ENCODE data around the gene GPR37. TPM values are rescaled to one million over a fixed set of nuclear protein-coding genes. Genes with fewer than 3 reads are reported as not detected.

The GPR37 gene
- total and polyA plus RNA-seq, 10 of the 15 experiments (the other 5 are each of a cell fraction or from before 2014, with no cell fraction given), result 0.02 TPM; not detected in 9

GRCh38 chr7:124765401-124766352, at the start of gene GPR37 (continued):
- TF ChIP-seq, protein P1, sequence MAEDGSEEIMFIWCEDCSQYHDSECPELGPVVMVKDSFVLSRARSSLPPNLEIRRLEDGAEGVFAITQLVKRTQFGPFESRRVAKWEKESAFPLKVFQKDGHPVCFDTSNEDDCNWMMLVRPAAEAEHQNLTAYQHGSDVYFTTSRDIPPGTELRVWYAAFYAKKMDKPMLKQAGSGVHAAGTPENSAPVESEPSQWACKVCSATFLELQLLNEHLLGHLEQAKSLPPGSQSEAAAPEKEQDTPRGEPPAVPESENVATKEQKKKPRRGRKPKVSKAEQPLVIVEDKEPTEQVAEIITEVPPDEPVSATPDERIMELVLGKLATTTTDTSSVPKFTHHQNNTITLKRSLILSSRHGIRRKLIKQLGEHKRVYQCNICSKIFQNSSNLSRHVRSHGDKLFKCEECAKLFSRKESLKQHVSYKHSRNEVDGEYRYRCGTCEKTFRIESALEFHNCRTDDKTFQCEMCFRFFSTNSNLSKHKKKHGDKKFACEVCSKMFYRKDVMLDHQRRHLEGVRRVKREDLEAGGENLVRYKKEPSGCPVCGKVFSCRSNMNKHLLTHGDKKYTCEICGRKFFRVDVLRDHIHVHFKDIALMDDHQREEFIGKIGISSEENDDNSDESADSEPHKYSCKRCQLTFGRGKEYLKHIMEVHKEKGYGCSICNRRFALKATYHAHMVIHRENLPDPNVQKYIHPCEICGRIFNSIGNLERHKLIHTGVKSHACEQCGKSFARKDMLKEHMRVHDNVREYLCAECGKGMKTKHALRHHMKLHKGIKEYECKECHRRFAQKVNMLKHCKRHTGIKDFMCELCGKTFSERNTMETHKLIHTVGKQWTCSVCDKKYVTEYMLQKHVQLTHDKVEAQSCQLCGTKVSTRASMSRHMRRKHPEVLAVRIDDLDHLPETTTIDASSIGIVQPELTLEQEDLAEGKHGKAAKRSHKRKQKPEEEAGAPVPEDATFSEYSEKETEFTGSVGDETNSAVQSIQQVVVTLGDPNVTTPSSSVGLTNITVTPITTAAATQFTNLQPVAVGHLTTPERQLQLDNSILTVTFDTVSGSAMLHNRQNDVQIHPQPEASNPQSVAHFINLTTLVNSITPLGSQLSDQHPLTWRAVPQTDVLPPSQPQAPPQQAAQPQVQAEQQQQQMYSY (CRISPR knock-in tag; IDR thresholded peaks at IDR 0.05), result no peak
- TF ChIP-seq, protein P2, sequence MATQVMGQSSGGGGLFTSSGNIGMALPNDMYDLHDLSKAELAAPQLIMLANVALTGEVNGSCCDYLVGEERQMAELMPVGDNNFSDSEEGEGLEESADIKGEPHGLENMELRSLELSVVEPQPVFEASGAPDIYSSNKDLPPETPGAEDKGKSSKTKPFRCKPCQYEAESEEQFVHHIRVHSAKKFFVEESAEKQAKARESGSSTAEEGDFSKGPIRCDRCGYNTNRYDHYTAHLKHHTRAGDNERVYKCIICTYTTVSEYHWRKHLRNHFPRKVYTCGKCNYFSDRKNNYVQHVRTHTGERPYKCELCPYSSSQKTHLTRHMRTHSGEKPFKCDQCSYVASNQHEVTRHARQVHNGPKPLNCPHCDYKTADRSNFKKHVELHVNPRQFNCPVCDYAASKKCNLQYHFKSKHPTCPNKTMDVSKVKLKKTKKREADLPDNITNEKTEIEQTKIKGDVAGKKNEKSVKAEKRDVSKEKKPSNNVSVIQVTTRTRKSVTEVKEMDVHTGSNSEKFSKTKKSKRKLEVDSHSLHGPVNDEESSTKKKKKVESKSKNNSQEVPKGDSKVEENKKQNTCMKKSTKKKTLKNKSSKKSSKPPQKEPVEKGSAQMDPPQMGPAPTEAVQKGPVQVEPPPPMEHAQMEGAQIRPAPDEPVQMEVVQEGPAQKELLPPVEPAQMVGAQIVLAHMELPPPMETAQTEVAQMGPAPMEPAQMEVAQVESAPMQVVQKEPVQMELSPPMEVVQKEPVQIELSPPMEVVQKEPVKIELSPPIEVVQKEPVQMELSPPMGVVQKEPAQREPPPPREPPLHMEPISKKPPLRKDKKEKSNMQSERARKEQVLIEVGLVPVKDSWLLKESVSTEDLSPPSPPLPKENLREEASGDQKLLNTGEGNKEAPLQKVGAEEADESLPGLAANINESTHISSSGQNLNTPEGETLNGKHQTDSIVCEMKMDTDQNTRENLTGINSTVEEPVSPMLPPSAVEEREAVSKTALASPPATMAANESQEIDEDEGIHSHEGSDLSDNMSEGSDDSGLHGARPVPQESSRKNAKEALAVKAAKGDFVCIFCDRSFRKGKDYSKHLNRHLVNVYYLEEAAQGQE (IDR thresholded peaks at IDR 0.05; ENCODE audit: low read depth, low read length), result no peak
- TF ChIP-seq HDAC2 (IDR thresholded peaks at IDR 0.05), result no peak
- TF ChIP-seq, protein P3, sequence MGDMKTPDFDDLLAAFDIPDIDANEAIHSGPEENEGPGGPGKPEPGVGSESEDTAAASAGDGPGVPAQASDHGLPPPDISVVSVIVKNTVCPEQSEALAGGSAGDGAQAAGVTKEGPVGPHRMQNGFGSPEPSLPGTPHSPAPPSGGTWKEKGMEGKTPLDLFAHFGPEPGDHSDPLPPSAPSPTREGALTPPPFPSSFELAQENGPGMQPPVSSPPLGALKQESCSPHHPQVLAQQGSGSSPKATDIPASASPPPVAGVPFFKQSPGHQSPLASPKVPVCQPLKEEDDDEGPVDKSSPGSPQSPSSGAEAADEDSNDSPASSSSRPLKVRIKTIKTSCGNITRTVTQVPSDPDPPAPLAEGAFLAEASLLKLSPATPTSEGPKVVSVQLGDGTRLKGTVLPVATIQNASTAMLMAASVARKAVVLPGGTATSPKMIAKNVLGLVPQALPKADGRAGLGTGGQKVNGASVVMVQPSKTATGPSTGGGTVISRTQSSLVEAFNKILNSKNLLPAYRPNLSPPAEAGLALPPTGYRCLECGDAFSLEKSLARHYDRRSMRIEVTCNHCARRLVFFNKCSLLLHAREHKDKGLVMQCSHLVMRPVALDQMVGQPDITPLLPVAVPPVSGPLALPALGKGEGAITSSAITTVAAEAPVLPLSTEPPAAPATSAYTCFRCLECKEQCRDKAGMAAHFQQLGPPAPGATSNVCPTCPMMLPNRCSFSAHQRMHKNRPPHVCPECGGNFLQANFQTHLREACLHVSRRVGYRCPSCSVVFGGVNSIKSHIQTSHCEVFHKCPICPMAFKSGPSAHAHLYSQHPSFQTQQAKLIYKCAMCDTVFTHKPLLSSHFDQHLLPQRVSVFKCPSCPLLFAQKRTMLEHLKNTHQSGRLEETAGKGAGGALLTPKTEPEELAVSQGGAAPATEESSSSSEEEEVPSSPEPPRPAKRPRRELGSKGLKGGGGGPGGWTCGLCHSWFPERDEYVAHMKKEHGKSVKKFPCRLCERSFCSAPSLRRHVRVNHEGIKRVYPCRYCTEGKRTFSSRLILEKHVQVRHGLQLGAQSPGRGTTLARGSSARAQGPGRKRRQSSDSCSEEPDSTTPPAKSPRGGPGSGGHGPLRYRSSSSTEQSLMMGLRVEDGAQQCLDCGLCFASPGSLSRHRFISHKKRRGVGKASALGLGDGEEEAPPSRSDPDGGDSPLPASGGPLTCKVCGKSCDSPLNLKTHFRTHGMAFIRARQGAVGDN (IDR thresholded peaks at IDR 0.05), result no peak
- TF ChIP-seq TAF1 (IDR thresholded peaks at IDR 0.05; ENCODE audit: borderline replicate concordance, low read depth, low read length), result no peak
- peak; percentile 37; the same call in 1 of the 2 replicates for TF ChIP-seq IKZF1 (conservative IDR thresholded peaks at IDR 0.05)
- TF ChIP-seq, protein P4, sequence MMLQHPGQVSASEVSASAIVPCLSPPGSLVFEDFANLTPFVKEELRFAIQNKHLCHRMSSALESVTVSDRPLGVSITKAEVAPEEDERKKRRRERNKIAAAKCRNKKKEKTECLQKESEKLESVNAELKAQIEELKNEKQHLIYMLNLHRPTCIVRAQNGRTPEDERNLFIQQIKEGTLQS (IDR thresholded peaks at IDR 0.05; ENCODE audit: borderline replicate concordance, extremely low read depth, low read depth, low read length), result no peak

Data from GM12878 (cell line).